GM12878 (cell line): ENCODE measurements around the gene FAM210A. TPM values are rescaled to one million over a fixed set of nuclear protein-coding genes. Genes with fewer than 3 reads are reported as not detected.

ENCODE experiments used
- ETV6 ChIP-seq, 2 experiments: fragments of 450-650 bp in 1 of 2; IDR thresholded peaks in 1 of 2; conservative IDR thresholded peaks in 1 of 2; 2 replicates each; pipeline ENCODE4 v1.6.1; 2014; ENCODE audit warnings: antibody characterized with exemption in 1 of 2, borderline replicate concordance in 1 of 2, low read depth in 1 of 2, mild to moderate bottlenecking in 1 of 2, moderate library complexity in 1 of 2
- NFXL1 ChIP-seq: fragments of 450-650 bp; IDR thresholded peaks from 2 replicates; pipeline ENCODE4 v1.6.1; 2017; ENCODE audit warnings: antibody characterized with exemption, mild to moderate bottlenecking, borderline replicate concordance
- NFYB ChIP-seq: IDR thresholded peaks from 2 replicates; pipeline ENCODE4 v1.6.1; 2011; ENCODE audit warnings: low read depth, mild to moderate bottlenecking, low read length, improper control_type of control experiment, moderate library complexity; ENCODE audit not compliant: insufficient read depth
- PML ChIP-seq: IDR thresholded peaks from 2 replicates; pipeline ENCODE4 v1.6.1; 2012; ENCODE audit warnings: low read length, inconsistent platforms
- RCOR1 ChIP-seq: conservative IDR thresholded peaks from 2 replicates; pipeline ENCODE4 v1.6.1; 2012; ENCODE audit warnings: low read depth, low read length, improper control_type of control experiment
- RELB ChIP-seq: fragments of 450-650 bp; IDR thresholded peaks from 2 replicates; pipeline ENCODE4 v1.6.1; 2017; ENCODE audit warnings: low read depth, mild to moderate bottlenecking, moderate library complexity
- USF1 ChIP-seq: IDR thresholded peaks from 2 replicates; pipeline ENCODE4 v1.6.1; 2011; ENCODE audit warnings: borderline replicate concordance, low read depth, mild to moderate bottlenecking, moderate library complexity, mixed read lengths, low read length; ENCODE audit not compliant: insufficient read depth; ENCODE audit errors: extremely low read length
- ZBTB33 ChIP-seq: fragments of 450-650 bp; IDR thresholded peaks from 2 replicates; pipeline ENCODE4 v1.6.1; 2017; ENCODE audit warnings: mild to moderate bottlenecking
- ZNF217 ChIP-seq: fragments of 450-650 bp; IDR thresholded peaks from 2 replicates; pipeline ENCODE4 v1.6.1; 2017; ENCODE audit warnings: antibody characterized with exemption, mild to moderate bottlenecking
- polyA plus RNA-seq, 11 experiments: library from polyadenylated mRNA; depleted of rRNA in 4 of 11; unstranded in 6 of 11; stranded (reverse) in 5 of 11; fragments of >200 nt; fragmentation: Nextera tagmentation in 4 of 11; fragmentation: Illumina TruSeq in 1 of 11; extraction: Ambion mirVana in 4 of 11; extraction: Trizol in 1 of 11; gene quantifications; 1 replicate in 1 of 11; 2 replicates in 10 of 11; pipeline versions ENCODE4 v1.2.1 to v1.2.3, GENCODE V29; 2011 to 2016; ENCODE audit warnings: inconsistent platforms in 2 of 11, missing spikeins in 2 of 11, low read depth in 1 of 11
- total RNA-seq, 4 experiments: library from RNA; depleted of rRNA in 3 of 4; stranded (reverse); fragments of >200 nt in 3 of 4; fragmentation: Illumina TruSeq in 1 of 4; extraction: Trizol in 1 of 4; gene quantifications; 2 replicates each; pipeline versions ENCODE4 v1.2.1 to v1.2.3, GENCODE V29; 2013 to 2021

FAM210A gene
- total and polyA plus RNA-seq, 10 of the 15 experiments (the other 5 are each of a cell fraction or from before 2014, with no cell fraction given) = 10.3 to 56.3 (median 17.7) TPM

GRCh38 chr18:13640266-13640860 lies 86.0 kb downstream of the FAM210A start (continued):
- TF ChIP-seq ZBTB33 = no peak
- TF ChIP-seq NFXL1 = no peak
- TF ChIP-seq RCOR1 = no peak
- TF ChIP-seq RELB = no peak
- TF ChIP-seq PML = no peak
- no peak for TF ChIP-seq NFYB
- TF ChIP-seq ZNF217 = no peak
- no peak for TF ChIP-seq USF1
- TF ChIP-seq ETV6 (conservative IDR thresholded peaks at IDR 0.05 in 1 of 2, IDR thresholded peaks at IDR 0.05 in 1 of 2; ENCODE audit: borderline replicate concordance in 1 of 2, low read depth in 1 of 2) = no peak
